Measurements from ENCODE around the gene BCKDHA.
"Not testable (repeated sequence)": the region's sequence is repeated elsewhere in the genome, so short reads cannot be mapped to it uniquely, and the experiment has no call there.

Gene BCKDHA

DNA sequence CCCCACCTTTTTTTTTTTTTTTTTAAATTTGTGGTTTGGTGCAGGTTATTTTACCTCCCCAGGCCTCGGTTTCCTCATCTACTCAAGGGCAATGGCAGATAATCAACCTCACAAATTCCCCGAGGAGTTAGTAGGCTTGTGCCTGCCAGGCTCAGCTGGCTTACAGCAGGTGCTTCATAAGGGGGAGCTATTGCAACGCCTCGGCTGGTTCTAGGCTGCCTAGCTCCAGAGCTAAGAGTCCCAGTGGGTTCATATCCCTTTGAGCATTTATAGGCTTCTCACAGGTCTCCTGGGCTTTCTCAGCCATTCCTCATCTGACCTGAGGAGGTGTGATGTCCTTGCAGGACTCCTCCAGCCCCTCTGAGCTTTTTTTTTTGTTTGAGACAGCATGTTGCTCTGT lies 10.6 kb downstream of the BCKDHA start:
- DNase-seq: peak; percentile 21

DNA sequence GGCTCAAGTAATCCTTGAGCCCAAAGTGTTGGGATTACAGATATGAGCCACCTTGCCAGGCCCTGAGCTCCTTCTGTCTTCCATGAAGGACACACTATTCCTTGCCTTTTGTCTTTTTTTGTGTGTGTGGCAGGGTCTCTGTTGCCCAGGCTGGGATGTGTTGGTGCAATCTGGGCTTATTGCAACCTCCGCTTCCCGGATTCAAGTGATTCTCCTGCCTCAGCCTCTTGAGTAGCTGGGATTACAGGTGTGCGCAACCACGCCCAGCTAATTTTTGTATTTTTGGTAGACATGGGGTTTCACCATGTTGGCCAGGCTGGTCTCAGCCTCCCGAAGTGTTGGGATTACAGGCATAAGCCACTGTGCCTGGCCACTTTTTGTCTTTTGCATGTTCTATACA lies 11.2 kb downstream of the BCKDHA start:
- not testable (repeated sequence) for DNase-seq

DNA sequence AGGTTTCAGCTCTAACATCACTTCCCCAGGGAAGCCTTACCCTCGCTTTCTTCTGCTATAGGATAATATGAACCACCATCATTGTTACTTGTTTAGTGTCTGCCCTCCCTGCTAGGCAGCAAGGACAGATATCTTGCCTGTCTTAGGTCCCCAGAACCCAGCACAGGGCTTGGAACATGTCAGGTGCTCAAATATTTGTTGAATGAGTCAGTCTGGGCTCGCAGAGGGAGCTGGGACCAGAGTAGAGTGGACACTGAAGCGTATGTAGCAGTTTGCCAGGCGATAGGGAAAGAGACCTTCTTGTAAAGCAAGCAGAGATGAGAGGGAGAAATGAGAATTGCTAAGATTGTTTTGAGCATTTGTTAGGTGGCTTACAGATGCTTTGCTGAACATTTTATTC lies 11.7 kb downstream of the BCKDHA start:
- DNase-seq: no peak

DNA sequence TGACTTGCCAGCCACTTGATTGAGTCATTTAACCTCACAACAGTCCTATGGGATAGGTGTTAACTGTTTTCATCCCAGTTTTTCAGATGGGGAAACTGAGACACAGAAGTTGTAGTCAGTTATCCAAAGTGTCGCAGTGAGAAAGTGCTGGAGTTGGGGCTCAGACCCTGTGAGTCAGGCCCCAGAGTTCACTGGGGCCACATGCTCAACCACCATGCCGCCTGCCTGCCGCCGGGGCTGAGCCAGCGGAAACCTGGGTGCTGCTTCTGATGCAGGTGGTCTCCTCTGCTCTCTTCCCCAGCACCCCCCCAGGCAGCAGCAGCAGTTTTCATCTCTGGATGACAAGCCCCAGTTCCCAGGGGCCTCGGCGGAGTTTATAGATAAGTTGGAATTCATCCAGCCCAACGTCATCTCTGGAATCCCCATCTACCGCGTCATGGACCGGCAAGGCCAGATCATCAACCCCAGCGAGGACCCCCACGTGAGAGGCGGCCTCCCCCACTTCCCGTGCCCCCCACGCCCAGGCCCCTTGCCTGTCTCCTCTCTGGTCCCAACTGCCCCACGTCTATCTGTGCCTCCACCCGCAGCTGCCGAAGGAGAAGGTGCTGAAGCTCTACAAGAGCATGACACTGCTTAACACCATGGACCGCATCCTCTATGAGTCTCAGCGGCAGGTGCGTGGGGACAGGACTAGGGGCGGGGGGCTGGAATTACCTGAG lies 12.9 kb downstream of the BCKDHA start:
- DNase-seq: no peak

DNA sequence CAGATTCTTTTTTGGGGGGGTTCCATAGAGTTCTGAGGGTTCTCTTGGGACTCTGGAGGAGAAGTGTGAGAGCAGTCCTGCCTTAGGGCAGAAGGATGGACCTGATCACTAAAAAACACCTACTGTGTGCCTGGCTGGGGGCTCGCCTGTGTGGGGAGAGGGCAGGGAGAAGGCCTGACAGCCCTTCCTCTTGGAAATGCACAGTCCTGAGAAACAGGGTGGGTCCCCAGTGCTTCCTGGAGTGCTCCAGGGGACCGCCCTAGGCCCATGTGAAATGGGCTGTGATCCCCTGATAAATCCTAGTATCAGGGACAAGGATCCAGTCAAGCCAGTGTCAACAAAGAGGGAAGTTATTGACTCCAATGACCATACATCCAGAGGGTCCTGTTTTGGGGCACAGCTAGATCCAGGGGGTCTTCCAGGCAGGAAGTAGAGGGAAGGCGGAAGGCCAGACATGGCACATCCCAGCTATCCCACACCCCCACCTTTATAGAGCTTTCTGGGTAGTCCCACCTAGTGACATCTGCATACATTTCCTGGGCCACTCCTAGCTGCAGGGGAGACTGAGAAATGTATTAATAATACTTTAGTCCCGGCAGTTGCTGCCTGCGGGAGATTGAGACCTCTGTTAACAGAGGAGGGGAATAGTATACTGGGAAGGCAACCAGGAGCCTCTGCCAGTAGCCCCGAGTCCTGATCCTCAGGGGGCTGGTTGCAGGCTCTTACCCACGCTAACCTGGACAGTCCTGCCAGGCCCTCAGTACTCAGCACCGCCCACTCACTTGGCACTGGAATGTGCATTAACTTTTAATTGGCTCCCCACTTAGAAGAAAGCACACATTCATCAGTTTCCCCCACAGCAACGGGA lies 13.7 kb downstream of the BCKDHA start:
- no peak for DNase-seq

DNA sequence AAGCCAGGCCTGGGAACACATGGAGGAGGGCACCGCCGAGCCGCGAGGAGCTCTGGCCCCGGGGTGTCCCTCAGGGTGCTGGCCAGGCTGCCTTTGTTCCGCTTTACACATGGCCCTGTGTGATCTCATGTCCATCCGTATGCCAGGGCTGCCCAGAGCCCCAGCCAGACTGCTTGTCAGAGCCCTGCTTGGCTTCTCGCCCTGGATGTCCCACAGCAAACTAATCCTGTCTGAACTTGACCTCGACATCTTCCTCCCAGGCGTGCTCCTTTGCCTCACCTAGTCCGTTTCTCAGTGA lies 14.3 kb downstream of the BCKDHA start:
- DNase-seq: no peak

DNA sequence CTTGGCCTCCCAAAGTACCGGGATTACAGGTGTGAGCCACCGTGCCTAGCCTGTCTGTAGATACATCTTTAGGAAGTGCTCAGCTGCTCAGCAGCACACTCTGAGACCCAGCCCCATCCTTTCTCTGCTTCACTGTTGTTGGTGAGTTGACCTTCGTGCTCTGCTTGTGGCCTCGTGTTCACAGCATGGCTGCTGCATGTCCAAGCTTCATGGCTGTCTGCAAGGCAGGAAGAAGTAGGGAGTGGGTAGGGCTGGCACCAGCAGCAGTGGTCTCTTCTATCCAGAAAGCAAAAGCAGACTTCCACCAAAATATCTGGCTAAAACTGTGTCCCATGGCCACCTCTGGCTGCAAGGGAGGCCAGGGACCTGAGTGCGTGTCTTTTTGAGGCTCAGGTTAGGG lies 15.3 kb downstream of the BCKDHA start:
- no peak for DNase-seq

DNA sequence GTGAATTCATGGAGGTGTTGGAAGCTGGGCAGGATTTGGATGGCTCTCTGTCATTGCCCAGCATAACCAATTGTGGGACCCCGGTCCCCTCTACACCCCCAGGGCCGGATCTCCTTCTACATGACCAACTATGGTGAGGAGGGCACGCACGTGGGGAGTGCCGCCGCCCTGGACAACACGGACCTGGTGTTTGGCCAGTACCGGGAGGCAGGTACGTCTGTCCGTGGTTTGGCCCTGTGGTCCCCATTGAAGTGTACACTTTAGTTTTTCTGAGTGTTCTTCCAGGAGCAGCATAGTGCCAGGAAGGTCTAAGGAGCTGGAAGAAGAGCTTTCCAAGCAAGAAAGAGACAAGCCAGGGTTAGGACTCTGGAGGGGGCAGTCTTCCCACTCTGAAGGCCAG lies 16.3 kb downstream of the BCKDHA start:
- no peak for DNase-seq

DNA sequence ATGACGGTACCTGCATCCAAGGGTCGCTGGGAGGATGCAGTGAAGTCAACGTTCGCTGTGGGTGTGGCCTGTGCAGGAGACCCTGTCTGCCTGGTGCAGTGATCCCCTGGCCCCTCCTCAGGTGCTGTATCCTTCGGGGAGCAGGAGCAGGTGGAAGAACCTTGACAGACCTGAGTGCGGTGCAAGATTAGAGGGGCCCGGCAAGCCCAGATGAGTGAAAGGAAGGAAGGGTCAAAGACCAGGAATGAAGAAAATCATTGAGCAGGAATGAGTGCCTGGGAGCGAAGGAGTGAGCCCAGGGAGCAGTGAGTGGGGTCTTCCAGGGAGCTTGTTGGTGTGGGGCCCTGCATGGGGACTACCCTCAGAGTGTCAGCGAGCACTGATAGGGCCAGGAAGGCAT lies 16.8 kb downstream of the BCKDHA start:
- DNase-seq: no peak

DNA sequence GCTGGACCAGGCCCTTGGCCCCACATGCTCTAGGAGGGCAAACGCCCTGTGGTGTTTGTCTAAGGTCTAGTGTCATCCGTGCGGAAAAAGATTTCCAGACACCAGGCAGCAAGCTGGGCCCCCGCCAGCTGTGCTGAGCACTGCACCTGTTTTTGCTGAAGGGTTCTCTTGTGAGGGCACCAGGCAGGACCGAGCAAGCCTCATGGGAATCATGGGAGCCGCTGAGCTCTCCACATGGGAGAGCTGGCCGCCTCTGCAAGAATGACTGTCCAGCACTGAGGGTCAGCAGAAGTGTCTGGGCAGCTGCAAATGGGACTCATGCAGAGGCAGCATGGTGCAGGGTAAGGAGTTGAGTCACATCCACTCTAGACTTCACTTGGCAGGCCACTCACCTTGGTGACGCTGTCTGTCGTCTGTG lies 17.5 kb downstream of the BCKDHA start:
- no peak for DNase-seq

DNA sequence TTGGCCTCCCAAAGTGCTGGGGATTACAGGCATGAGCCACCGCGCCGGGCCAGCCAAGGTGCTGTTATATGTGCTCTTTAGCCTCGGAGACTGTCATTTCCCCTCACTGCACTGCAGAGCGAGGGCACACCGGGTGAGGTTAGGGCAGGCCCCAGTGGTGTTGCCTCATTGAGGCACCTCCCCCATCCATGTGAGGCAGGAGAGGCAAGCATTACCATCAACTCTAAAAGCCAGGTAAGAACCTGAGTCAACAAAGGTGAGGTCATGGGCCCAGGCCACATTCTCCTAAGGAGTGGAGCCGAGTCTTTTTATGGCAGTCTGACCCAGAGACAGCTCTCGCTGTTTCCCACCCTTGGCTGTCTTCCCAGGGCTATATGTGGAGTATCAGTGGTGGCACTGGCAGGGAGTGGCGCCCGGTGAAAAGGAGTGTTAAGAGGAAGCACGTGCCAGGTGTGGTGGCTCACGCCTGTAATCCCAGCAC lies 18.6 kb downstream of the BCKDHA start:
- DNase-seq: no peak

DNA sequence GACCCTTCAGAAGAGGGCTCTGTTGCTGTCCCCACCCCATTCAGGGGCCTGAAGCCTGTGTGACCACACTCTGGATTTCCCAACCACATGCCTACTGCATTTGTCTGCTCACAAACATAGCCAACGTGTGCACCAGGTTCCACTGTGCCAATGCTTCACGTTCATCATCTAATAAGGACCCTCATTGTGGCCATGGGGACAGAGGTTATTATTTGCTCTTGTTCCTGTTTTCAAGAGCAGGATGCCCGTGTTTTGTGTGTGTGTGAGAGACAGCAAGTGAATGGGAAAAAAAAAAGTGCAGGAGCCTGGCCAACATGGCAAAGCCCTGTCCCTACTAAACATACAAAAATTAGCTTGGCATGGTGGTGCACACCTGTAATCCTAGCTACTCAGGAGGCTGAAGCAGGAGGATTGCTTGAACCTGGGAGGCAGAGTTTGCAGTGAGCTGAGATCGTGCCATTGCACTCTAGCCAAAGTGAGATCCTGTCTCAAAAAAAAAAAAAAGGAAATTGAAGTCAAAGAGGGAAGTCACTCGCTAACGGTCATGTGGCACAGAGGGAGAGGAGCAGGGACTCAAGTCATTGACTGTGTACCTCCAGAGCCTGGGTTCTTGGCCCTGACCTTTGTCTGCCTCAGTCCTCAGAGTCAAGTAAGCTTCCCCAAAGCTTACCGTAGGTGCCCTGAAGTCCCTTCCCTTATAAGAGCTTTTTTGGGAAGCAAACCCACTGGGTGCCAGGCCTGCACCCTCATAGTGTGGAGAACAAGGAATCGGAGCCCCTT lies 22.7 kb downstream of the BCKDHA start:
- no peak for DNase-seq

DNA sequence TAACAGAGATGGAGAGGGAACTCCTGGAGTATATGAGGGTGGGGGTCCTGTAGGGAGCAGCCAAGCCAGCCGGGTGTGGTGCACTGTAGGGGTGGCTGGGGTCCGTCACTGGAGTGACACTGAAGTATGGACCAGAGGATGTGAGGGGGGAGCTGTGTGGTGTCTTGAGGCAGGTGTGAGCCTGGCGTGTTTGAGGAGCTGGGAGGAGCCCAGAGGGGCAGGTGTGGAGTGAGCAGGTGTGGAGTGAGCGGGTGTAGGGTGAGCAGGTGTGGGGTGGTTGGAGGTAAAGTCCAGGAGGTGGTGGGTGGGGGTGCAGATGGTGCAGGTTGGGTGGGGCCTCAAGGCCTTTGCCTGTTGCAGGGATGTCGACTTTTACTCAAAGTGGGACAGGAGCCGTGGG lies 23.7 kb downstream of the BCKDHA start:
- no peak for DNase-seq

DNA sequence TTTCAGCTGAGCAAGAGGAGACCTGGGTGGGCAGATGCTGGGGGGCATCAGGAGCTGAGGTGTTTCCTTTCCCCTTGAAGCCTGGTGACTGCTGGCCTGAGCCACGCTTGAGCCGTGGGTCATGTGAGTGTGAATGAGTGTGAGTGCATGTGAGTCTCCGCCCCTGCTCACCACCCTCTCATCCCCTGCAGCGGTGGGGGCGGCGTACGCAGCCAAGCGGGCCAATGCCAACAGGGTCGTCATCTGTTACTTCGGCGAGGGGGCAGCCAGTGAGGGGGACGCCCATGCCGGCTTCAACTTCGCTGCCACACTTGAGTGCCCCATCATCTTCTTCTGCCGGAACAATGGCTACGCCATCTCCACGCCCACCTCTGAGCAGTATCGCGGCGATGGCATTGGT lies 24.4 kb downstream of the BCKDHA start:
- no peak for DNase-seq

DNA sequence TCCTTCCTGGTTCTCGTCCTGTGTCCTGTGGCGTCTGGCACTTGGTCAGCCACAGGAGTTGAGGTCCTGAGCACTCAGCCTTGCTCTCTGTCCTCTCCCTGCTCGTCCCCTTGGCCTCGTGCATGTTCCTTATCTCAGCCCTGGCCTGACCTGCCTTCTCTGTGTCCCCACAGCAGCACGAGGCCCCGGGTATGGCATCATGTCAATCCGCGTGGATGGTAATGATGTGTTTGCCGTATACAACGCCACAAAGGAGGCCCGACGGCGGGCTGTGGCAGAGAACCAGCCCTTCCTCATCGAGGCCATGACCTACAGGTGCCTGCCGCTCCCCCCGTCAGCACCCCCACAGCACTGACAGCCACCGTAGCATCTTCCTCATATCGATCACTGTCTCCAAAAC lies 24.8 kb downstream of the BCKDHA start:
- DNase-seq: no peak

DNA sequence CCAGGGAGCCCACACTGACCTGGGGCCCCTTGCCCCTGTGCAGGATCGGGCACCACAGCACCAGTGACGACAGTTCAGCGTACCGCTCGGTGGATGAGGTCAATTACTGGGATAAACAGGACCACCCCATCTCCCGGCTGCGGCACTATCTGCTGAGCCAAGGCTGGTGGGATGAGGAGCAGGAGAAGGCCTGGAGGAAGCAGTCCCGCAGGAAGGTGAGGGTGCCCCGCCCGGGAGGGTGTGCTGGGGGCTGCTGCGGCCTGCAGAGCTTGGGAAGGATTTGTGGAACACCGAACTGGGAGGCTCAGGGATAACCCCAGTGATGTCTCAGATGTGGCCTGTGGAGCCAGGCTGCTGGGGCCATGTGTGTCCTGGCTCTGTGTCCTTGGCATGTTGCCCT lies 25.3 kb downstream of the BCKDHA start:
- no peak for DNase-seq

DNA sequence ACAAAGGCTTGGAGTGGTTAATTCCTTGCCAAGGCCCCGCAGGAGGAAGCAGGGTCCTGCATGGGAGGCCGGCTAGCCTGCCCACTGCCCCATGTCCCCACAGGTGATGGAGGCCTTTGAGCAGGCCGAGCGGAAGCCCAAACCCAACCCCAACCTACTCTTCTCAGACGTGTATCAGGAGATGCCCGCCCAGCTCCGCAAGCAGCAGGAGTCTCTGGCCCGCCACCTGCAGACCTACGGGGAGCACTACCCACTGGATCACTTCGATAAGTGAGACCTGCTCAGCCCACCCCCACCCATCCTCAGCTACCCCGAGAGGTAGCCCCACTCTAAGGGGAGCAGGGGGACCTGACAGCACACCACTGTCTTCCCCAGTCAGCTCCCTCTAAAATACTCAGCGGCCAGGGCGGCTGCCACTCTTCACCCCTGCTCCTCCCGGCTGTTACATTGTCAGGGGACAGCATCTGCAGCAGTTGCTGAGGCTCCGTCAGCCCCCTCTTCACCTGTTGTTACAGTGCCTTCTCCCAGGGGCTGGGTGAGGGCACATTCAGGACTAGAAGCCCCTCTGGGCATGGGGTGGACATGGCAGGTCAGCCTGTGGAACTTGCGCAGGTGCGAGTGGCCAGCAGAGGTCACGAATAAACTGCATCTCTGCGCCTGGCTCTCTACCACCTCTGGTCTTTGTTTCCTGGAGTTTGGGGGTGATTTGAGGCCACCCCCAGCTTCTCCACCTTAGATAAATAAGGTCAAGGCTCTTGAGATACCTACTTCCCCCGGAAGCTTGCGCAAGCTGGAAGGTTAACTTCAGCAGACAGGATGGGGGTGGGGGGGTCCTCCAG lies 26.9 kb downstream of the BCKDHA start:
- no peak for DNase-seq

DNA sequence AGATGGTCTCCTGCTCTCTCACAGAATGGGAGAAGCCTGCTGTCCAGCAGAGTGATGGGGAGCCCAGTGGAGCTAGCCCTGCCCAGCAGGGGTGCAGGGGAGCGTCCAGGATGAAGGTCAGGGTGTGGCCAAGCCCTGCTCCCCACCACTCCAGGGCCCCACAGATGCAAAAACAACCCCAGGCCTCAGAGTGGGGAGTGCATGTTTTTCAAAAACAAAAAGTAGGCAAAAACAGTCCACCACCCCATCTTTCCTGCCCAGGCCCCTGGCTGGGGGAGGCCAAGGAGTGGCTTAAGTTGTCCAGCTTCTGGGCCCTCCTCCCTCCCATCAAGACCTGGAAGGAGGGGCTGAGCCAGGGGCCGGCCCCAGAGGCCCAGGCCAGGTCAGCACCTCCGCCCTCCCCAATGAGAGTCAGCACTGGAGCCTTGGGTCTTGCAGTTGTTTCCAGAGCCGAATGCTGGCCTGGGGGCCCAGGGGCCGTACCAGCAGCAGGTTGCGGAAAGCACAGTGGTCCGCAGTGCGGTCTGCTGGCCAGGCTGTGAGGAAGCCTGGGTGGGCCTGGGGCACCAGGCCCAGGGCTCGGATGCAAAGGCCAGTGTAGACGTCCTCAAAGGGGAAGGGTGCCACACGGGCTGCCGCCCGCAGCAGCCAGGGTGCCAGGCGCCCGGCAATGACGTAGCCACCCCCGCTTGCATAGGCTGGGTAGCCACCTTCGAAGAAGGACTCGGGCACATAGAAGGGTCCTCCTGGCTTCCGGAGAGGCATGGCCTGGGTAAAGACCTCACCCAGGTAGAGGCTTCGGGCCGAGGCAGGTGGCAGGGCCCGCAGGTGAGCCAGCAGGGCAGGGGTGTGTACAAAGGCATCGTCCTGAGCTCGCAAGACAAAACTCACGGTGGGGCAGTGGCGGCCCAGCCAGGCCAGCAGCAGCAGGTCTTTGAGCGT lies 27.8 kb downstream of the BCKDHA start:
- no peak for DNase-seq

DNA sequence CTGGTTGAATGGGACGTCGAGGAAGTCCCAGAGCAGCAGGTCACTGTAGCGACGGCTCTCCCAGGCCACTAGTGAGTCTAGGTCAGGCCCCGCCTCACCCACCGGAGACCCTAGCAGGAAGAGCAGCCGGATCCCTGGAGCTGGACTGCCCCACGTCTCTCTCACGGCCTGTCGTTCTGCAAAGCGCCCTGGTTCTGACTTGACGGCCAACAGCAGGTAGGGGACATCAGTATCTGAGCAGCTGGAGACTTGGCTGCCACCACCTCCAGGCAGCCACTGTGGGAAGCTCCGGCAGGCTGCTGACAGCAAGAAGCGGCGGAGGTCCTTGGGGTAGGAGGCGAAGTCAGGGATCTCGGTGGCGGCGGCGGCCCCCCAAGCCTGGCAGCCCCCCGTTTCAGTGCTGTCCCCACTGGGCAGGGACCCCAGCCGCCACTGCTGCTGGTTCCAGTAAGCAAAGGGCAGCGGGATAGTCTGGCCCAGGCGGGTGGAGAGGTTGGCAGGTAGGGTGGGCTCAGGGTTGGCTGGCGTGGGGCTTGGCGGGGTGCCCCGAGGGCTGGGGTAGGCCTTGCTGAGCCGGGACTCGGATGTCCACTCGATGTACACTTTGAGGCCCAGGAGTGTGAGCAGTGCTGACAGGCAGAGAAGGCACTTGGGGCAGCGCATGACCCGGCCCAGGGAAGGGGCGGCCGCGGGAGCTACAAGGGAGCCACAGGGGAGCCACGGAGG lies 28.7 kb downstream of the BCKDHA start:
- DNase-seq: no peak

DNA sequence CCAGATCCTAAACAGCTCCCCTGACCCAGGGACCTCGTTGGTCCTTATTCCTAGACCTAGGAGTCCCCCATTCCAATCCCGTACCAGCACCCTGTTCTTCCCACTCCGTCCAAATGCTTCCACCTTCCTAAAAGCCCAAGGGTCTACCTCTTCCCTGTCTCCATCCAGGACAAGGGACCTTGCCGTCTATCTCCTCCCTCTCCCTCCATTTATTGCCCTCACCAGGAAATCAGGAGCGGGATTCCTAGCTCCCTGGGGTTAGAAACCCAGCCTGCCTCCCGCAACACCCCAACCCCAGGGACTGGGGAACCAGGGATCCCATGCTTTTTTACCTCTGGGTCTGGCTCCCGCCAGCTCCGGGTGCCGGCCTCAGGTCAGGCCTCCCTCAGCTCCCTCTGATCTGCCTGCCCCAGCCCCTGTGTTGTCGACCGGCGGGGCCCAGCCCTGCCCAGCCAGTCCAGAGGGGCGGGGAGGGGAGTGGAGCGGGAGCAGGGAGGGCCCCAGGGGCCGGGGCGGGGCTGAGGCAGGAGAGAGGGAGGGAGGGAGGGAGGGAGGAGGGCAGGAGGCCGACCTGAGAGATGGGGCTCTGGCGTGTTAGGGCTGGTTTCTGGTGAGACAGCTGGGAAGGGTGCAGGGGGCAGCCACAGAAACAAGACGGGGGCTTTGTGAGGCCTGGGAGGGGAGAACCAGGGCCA lies 29.5 kb downstream of the BCKDHA start, which contains the start of gene B3GNT8:
Gene B3GNT8 (minus strand): TSS at position 423 of the 695 bp plus-strand sequence. CDS start 596 bp downstream, outside the sequence.
- peak; percentile 71 for DNase-seq

Data from NCI-H1436 (cell line).